ENCODE measurements around the gene AKNAD1.

Gene AKNAD1

DNA sequence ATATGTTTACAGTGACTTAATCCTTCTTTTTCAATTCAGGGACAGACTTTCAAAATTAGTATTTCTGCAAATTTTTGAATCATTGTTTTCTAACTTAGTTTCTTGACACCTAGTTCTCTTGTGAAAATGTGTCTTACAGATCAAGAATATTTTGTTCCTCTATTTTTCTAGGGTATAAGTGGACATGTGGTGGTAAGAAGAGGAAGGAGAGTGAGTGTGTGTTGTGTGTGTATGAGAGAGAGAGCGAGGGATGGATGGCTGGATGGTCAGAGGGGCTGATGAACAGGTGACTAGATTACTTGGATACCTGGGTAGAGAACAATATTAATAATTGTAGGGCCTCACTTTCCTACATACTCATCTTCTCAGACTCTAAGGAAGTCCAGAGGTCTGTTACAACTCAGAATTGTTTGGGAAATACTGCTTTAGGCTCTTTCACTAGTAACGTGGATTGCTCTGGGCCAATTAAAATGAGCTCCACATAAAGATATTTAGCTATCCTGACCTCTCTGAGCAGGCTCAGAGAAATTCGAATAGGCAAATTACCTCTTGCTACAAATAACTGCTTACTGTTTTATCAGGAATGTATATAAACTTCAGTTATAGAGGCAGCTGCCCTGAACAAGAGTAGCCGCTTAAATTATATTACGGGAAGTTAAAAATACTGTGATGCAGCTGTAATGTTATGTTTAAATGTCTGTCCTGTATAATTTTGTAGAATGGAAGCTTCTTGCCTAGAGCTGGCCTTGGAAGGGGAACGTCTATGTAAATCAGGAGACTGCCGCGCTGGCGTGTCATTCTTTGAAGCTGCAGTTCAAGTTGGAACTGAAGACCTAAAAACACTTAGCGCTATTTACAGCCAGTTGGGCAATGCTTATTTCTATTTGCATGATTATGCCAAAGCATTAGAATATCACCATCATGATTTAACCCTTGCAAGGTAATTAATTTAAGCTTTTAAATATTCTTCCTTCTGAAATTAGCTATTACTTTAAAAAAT is 39.6 kb upstream of the AKNAD1 start:
- TF ChIP-seq, protein P1, sequence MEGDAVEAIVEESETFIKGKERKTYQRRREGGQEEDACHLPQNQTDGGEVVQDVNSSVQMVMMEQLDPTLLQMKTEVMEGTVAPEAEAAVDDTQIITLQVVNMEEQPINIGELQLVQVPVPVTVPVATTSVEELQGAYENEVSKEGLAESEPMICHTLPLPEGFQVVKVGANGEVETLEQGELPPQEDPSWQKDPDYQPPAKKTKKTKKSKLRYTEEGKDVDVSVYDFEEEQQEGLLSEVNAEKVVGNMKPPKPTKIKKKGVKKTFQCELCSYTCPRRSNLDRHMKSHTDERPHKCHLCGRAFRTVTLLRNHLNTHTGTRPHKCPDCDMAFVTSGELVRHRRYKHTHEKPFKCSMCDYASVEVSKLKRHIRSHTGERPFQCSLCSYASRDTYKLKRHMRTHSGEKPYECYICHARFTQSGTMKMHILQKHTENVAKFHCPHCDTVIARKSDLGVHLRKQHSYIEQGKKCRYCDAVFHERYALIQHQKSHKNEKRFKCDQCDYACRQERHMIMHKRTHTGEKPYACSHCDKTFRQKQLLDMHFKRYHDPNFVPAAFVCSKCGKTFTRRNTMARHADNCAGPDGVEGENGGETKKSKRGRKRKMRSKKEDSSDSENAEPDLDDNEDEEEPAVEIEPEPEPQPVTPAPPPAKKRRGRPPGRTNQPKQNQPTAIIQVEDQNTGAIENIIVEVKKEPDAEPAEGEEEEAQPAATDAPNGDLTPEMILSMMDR (IDR thresholded peaks at IDR 0.05; ENCODE audit: borderline replicate concordance, extremely low read depth, low read length, poor library complexity, severe bottlenecking): no peak
- TF ChIP-seq EZH2 (IDR thresholded peaks at IDR 0.05; ENCODE audit: borderline replicate concordance, low read depth, low read length, severe bottlenecking): no peak
- H3K27me3 ChIP-seq (ENCODE audit: insufficient read depth, low read length, poor library complexity): no peaks in the 10 kb centered on the region
- H3K4me2 ChIP-seq (ENCODE audit: insufficient read depth, low read length): no peak overlapping the region
- no peak for DNase-seq
- no peaks in the 10 kb centered on the region for H4K20me1 ChIP-seq (ENCODE audit: insufficient read depth, low read length)
- no peak overlapping the region for H3K4me3 ChIP-seq (ENCODE audit: low read depth in 1 of 2, low read length in 2 of 2)
- H3K9me3 ChIP-seq (ENCODE audit: insufficient read depth, low read length, severe bottlenecking): no peaks in the 10 kb centered on the region
- H3K36me3 ChIP-seq (ENCODE audit: insufficient read depth, low read length): peaks cover 17% of the 10 kb centered on the region
- no peak for ATAC-seq (ENCODE audit: insufficient read depth, low read depth)
- H3K4me1 ChIP-seq (ENCODE audit: insufficient read depth, low read length): no peaks in the 10 kb centered on the region
- H2AFZ ChIP-seq (ENCODE audit: low read depth, low read length): no peak overlapping the region
- H3K27ac ChIP-seq (ENCODE audit: low read length): no peak overlapping the region
- H3K79me2 ChIP-seq (ENCODE audit: insufficient read depth, low read length): no peaks in the 10 kb centered on the region
- H3K9ac ChIP-seq (ENCODE audit: low read depth, low read length): no peak overlapping the region

DNA sequence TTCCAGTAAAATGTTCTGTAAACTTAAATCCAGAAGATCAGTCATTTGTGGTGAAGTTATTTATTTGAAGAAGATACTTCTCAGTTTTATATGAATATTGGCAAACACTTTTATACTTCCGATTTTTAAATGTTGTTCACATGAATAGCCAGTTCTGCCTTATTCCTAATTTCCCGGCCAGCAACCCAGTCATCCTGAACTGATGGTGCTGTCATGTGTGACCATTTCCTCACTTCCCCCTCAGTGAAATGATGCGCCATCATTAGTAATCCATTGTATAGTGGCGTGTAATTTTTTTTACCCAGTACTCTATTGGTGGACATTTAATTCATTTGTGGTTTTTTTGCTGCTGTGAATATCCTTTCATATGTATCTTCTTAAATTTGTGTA is 36.2 kb upstream of the AKNAD1 start:
- H3K9me3 ChIP-seq (ENCODE audit: insufficient read depth, low read length, severe bottlenecking): no peaks in the 10 kb centered on the region
- no peak overlapping the region for H3K4me3 ChIP-seq (ENCODE audit: low read depth in 1 of 2, low read length in 2 of 2)
- TF ChIP-seq, protein P1 (IDR thresholded peaks at IDR 0.05; ENCODE audit: borderline replicate concordance, extremely low read depth, low read length, poor library complexity, severe bottlenecking): no peak
- TF ChIP-seq EZH2 (IDR thresholded peaks at IDR 0.05; ENCODE audit: borderline replicate concordance, low read depth, low read length, severe bottlenecking): no peak
- no peaks in the 10 kb centered on the region for H3K27me3 ChIP-seq (ENCODE audit: insufficient read depth, low read length, poor library complexity)
- no peaks in the 10 kb centered on the region for H3K4me1 ChIP-seq (ENCODE audit: insufficient read depth, low read length)
- ATAC-seq (ENCODE audit: insufficient read depth, low read depth) (no peak), DNase-seq (no peak)
- peaks cover 5% of the 10 kb centered on the region; the same call in 1 of the 2 replicates for H3K36me3 ChIP-seq (ENCODE audit: insufficient read depth, low read length)
- peaks cover 7% of the 10 kb centered on the region; the same call in 1 of the 2 replicates for H3K79me2 ChIP-seq (ENCODE audit: insufficient read depth, low read length)
- H3K4me2 ChIP-seq (ENCODE audit: insufficient read depth, low read length): no peak overlapping the region
- H3K27ac ChIP-seq (ENCODE audit: low read length): no peak overlapping the region
- no peak overlapping the region for H2AFZ ChIP-seq (ENCODE audit: low read depth, low read length)
- H4K20me1 ChIP-seq (ENCODE audit: insufficient read depth, low read length): 0 out of 2 replicates have a peak, but pooled peaks cover 5% of the 10 kb centered on the region
- H3K9ac ChIP-seq (ENCODE audit: low read depth, low read length): no peak overlapping the region

DNA sequence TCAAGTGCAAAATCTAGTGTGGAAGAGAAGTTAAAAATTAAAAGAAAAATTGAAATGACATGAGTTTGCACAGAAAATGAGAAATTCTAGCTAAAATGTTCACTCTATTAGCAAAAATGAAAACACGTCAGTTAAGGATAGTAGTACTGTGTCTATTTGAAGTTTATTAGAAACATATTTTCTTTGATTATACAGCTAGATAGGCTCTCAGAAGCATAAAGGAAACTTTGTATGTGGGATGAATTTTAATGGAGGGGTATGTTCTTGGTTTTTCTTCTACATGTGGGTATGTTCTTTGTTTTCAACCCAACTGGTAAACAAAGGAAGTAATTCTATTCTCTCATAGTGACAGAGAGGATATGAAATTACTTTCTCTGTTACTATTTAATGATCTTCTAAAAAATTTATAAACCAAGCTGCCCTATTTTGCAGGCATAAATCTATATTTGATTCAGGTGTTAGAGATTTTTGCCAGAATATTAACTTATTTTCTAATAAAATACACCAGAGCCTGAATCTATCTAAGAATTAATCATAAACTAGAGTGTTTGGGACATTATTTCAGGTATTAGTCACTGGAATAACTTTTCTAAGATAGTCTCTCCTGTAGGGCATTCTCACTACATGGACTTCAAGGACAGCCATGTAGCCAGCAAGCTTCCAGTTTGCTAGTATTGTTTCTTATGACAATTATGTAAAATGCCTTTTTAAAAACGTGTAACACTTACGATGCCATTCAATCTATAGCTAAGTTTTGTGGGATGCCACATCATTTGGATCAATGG is 35.7 kb upstream of the AKNAD1 start:
- no peaks in the 10 kb centered on the region for H3K4me1 ChIP-seq (ENCODE audit: insufficient read depth, low read length)
- ATAC-seq (ENCODE audit: insufficient read depth, low read depth): no peak
- H3K4me2 ChIP-seq (ENCODE audit: insufficient read depth, low read length): no peak overlapping the region
- peaks cover 1% of the 10 kb centered on the region; the same call in 1 of the 2 replicates for H3K36me3 ChIP-seq (ENCODE audit: insufficient read depth, low read length)
- no peak overlapping the region for H3K9ac ChIP-seq (ENCODE audit: low read depth, low read length)
- no peak overlapping the region for H2AFZ ChIP-seq (ENCODE audit: low read depth, low read length)
- H3K79me2 ChIP-seq (ENCODE audit: insufficient read depth, low read length): peaks cover 7% of the 10 kb centered on the region; the same call in 1 of the 2 replicates
- no peak for DNase-seq
- no peak for TF ChIP-seq EZH2 (IDR thresholded peaks at IDR 0.05; ENCODE audit: borderline replicate concordance, low read depth, low read length, severe bottlenecking)
- TF ChIP-seq, protein P1 (IDR thresholded peaks at IDR 0.05; ENCODE audit: borderline replicate concordance, extremely low read depth, low read length, poor library complexity, severe bottlenecking): no peak
- H3K27ac ChIP-seq (ENCODE audit: low read length): no peak overlapping the region
- no peak overlapping the region for H3K4me3 ChIP-seq (ENCODE audit: low read depth in 1 of 2, low read length in 2 of 2)
- peaks cover 6% of the 10 kb centered on the region; the same call in 1 of the 2 replicates for H4K20me1 ChIP-seq (ENCODE audit: insufficient read depth, low read length)
- no peaks in the 10 kb centered on the region for H3K9me3 ChIP-seq (ENCODE audit: insufficient read depth, low read length, severe bottlenecking)
- H3K27me3 ChIP-seq (ENCODE audit: insufficient read depth, low read length, poor library complexity): no peaks in the 10 kb centered on the region
